Bronchial epithelial cell (primary cell): ENCODE results near the gene PLXND1. TPM values are rescaled to one million over a fixed set of nuclear protein-coding genes. Genes with fewer than 3 reads are reported as not detected.

Experiments
- DNase-seq: peaks from one replicate; pipeline ENCODE4 v3.0.0-alpha.2; 2010; ENCODE audit warnings: low read depth
- FAIRE-seq: peaks from 2 replicates; lab custom pipeline; 2011; peaks lifted over from hg19 to GRCh38; lab: Jason Lieb, UNC
- H3K27me3 ChIP-seq: 2 replicates; pipeline ENCODE4 v1.5.1; 2011; ENCODE audit warnings: low read length; ENCODE audit not compliant: control insufficient read depth, insufficient read depth
- H3K36me3 ChIP-seq: 2 replicates; pipeline ENCODE4 v1.5.1; 2011; ENCODE audit warnings: low read length; ENCODE audit not compliant: control insufficient read depth, insufficient read depth
- H3K4me3 ChIP-seq: 2 replicates; pipeline ENCODE4 v1.5.1; 2011; ENCODE audit warnings: mild to moderate bottlenecking, low read depth, low read length, control low read depth
- total RNA-seq: library from RNA; depleted of rRNA; stranded (reverse); fragments of >200 nt; gene quantifications from 2 replicates; pipeline ENCODE4 v1.2.1, GENCODE V29; 2014
- TF ChIP-seq, protein P1 (sequence below): IDR thresholded peaks from 2 replicates; pipeline ENCODE4 v1.5.1; 2011; ENCODE audit warnings: mild to moderate bottlenecking, moderate library complexity, low read length, control low read depth, inconsistent platforms; ENCODE audit not compliant: insufficient read depth, severe bottlenecking

Gene PLXND1
- total RNA-seq, 1 donor from 2014 or later, result 2.4 TPM

GRCh38 chr3:129594409-129594808 is 12.1 kb downstream of the PLXND1 start:
- DNase-seq (no peak), FAIRE-seq (no peak)
- TF ChIP-seq, protein P1, sequence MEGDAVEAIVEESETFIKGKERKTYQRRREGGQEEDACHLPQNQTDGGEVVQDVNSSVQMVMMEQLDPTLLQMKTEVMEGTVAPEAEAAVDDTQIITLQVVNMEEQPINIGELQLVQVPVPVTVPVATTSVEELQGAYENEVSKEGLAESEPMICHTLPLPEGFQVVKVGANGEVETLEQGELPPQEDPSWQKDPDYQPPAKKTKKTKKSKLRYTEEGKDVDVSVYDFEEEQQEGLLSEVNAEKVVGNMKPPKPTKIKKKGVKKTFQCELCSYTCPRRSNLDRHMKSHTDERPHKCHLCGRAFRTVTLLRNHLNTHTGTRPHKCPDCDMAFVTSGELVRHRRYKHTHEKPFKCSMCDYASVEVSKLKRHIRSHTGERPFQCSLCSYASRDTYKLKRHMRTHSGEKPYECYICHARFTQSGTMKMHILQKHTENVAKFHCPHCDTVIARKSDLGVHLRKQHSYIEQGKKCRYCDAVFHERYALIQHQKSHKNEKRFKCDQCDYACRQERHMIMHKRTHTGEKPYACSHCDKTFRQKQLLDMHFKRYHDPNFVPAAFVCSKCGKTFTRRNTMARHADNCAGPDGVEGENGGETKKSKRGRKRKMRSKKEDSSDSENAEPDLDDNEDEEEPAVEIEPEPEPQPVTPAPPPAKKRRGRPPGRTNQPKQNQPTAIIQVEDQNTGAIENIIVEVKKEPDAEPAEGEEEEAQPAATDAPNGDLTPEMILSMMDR, result no peak
- Histone ChIP-seq H3K27me3 (no peaks in the 10 kb centered on the region), H3K36me3 (no peaks in the 10 kb centered on the region), H3K4me3 (no peak overlapping the region)

GRCh38 chr3:129593595-129594339 is 12.7 kb downstream of the PLXND1 start:
- Histone ChIP-seq H3K27me3 (no peaks in the 10 kb centered on the region), H3K36me3 (no peaks in the 10 kb centered on the region), H3K4me3 (no peak overlapping the region)
- TF ChIP-seq, protein P1, result no peak
- FAIRE-seq (no peak), DNase-seq (no peak)

- DNase-seq, result no peak
- Histone ChIP-seq H3K36me3 (no peaks in the 10 kb centered on the region), H3K27me3 (no peaks in the 10 kb centered on the region), H3K4me3 (no peak overlapping the region)
- FAIRE-seq, result no peak
- TF ChIP-seq, protein P1, result no peak
Measured at GRCh38 chr3:129593230-129593594, 13.3 kb downstream of the PLXND1 start.

DNA sequence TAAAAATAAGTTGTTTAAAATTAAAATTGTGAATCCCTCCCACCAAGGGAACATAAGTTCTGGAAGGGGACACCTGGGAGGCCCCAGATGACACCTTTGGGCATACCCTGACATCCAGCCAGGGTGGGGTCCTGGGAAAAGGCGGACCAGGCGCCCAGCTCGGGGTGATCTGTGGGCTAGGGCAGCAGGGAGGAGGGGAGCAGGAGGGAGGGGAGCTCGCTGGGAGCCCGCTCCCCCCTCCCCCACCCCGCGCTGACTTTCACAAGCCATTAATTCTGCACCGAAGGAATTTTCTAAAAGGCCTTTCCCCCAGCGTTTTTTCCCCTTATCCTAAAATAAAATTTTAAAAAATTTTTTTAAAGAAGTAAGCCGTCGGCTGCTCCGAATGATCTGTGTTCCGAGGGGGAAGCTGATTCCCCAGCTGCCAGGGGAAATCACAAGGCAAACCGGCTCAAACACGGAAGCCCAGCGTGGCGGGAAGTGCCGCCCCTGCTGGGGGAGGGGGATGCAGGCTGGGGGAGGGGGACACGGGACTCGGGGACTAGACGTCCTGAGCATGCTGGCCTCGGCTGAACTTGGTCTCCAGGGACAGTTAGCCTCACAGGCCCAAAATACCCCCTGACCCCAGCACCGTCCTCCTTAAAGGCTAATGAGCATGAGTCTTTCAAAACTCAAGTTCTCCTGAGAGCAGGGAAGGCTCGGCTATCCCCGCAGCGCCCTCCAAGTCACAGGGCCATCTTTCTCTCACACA is 13.9 kb downstream of the PLXND1 start:
- no peak for DNase-seq
- Histone ChIP-seq H3K4me3 (no peak overlapping the region), H3K27me3 (no peaks in the 10 kb centered on the region), H3K36me3 (no peaks in the 10 kb centered on the region)
- TF ChIP-seq, protein P1, result no peak
- FAIRE-seq, result no peak

DNA sequence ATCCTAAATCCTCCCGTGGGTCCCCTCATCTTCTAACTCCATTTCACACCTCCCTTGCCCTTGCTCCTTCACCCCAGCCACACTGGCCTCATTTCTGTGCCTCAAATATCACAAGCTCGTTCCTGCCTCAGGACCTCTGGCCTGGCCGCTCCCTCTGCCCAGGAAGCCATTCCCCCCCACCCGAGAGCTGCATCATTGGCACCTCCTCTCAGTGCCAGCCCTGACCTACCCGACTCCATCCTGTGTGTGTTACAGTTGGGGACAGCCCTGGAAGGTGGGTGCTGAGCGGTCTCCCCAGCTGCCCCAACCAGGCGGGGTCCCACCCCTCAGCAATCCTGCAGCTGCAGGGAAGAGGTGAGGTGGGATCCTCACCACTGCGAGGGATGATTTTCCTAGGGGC is 14.5 kb downstream of the PLXND1 start:
- no peak overlapping the region for H3K4me3 ChIP-seq
- DNase-seq, result no peak
- TF ChIP-seq, protein P1, result no peak
- no peak for FAIRE-seq
- H3K27me3 ChIP-seq, result no peaks in the 10 kb centered on the region
- H3K36me3 ChIP-seq, result no peaks in the 10 kb centered on the region
